ENCODE measurements around the gene NRM. TPM values are rescaled to one million over a fixed set of nuclear protein-coding genes. Genes with fewer than 3 reads are reported as not detected.
A peak's percentile ranks its signal among the peaks of the same experiment; 100 is the strongest.
"Not testable (repeated sequence)": the region's sequence is repeated elsewhere in the genome, so short reads cannot be mapped to it uniquely, and the experiment has no call there.

Gene NRM
- total RNA-seq, result 11.0 TPM

DNA sequence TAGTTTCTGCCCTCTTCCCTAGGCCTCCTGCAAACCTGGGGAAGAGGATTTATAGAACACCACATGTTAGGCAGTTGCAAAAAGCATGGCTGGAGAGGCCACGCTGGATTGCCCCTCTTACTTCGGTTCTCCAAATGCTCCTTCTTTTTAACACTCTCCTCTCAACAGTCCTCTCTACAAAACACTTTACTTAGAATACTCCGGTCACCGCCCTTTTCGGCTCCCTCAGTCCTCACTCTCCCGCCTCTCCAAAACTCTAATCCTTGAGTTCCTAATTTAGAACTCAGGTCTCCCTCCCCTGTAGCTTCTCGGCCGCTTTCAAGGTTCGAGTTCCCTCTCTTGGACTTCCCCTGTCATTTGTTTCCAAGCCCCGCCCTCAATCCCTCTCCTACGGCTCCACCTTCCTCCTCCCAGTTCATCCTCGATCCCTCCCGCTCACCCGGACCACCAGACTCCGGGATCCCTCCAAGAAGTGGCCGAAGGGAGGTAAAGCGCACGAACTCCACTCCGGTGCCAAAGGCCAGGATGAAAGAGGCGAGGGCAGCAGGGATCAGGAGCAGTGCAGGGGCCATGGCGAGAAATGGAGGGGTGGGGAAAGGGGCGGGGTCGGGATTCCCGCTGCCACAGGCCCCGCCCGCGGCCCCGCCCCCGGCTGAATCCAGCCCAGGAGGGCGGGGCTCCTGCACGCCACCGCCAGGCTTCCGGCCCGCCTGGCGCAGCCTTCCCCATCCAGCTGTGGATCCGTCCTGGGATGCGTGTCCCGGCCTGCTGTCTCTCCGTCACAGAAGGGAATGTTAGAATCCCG, at the start of gene NRM:
TSS of gene NRM (minus strand) at position 582 of the 805 bp plus-strand sequence. CDS start at position 572, 10 bp downstream.
- peak; percentile 76 for ATAC-seq
- peak; percentile 90 for DNase-seq (ENCODE audit: low spot score)
- intact Hi-C loops (cut with DNase I), result no loop called here

DNA sequence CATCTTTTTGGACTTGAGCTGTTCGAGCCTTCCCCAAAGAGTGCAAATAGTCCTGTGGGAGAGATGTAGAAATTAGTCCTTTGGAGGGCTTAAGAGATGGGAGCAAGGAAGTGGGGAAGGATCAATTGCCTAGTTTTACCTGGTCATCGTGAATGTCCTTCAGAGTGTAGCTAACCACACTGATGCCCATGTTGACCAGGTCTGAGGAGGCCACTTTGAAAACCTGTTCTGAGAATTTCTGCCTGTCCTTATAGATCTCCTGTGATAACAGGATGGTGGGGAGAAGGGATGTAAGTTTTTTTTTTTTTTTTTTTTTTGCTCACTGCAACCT, 49.7 kb upstream of the NRM start:
- intact Hi-C loops (cut with DNase I), result no loop called here
- no peak for ATAC-seq
- DNase-seq (ENCODE audit: low spot score), result no peak

- intact Hi-C loops (cut with DNase I), result no loop called here
- ATAC-seq (no peak), DNase-seq (ENCODE audit: low spot score) (no peak)
These were observed 47.7 kb upstream of the NRM start for GRCh38 chr6:30738532-30738931.

GRCh38 chr6:30735668-30736314, 45.0 kb upstream of the NRM start:
- no peak for DNase-seq (ENCODE audit: low spot score)
- ATAC-seq, result no peak
- intact Hi-C loops (cut with DNase I), result no loop called here

DNA sequence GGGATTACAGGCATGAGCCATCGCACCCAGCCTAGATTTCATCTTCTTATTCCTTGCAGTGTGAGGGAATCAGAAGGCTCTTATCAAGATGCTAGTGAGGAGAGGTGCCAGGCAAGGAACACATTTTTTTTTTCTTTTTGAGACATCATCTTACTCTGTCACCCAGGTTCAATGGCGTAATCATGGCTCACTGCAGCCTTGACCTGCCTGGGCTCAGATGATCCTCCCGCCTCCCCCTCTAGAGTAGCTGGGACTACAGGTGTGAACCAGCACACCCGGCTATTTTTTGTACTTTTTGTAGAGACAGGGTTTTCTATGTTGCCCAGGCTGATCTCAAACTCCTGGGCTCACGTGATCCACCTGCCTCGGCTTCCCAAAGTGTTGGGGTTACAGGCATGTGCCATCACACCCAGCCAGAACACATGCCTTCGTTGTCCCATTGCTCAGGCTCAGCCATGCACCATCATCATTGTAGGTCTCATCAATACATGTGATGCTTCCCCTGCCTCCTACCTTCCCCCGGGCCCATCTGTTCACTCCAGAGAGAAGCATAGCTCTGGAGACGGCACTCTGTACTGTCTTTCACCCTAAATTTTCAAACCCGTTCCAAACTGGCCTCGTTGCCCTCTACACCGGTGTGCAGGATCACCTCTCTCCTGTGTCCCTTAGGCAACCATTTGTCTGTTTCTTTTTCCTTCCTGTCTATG, 41.6 kb upstream of the NRM start:
- intact Hi-C loops (cut with DNase I), result no loop called here
- ATAC-seq, result no peak
- no peak for DNase-seq (ENCODE audit: low spot score)

GRCh38 chr6:30730601-30731435, 40.0 kb upstream of the NRM start:
- DNase-seq (ENCODE audit: low spot score), result peak; percentile 75
- intact Hi-C loops (cut with DNase I), result no loop called here
- peak; percentile 83 for ATAC-seq

GRCh38 chr6:30727920-30728553, 37.3 kb upstream of the NRM start:
- no peak for DNase-seq (ENCODE audit: low spot score)
- intact Hi-C loops (cut with DNase I), result no loop called here
- no peak for ATAC-seq

DNA sequence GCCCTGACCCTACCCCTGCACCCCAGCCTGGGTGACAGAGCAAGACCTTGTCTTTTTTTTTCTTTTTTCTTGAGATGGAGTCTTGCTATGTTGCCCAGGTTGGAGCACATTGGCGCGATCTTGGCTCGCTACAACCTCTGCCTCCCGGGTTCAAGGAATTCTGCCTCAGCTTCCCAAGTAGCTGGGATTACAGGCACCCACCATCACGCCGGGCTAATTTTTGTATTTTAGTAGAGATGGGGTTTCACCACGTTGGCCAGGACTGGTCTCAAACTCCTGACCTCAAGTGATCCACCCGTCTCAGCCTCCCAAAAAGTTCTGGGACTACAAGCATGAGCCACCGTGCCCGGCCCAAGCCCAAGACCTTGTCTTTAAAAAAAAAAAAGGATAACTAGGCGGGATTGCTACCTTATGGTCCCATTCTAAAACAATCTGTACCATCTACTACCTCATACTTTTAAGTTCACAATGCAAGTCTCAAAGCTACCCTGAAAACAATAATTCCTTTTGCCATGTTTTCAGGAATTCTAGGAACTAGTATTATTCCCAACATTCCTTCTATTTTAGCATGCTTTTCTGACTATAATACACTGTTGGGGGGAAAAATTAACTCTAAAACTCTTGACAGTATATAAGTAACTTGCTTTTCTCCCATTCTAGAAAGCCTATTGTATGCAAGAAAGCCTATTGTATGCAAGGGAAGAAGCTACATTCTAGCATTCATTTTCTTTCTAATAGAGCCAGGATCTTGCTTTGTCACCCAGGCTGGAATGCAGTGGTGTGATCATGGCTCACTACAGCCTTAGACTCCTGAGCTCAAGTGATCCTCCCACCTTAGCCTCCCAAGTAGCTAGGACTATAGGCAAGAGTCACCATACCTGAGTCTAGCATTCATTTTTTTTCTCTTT, 36.0 kb upstream of the NRM start:
- ATAC-seq, result no peak
- intact Hi-C loops (cut with DNase I), result no loop called here
- no peak for DNase-seq (ENCODE audit: low spot score)

GRCh38 chr6:30725713-30726505, 35.1 kb upstream of the NRM start:
- DNase-seq (ENCODE audit: low spot score) (no peak), ATAC-seq (no peak)
- intact Hi-C loops (cut with DNase I), result no loop called here

DNA sequence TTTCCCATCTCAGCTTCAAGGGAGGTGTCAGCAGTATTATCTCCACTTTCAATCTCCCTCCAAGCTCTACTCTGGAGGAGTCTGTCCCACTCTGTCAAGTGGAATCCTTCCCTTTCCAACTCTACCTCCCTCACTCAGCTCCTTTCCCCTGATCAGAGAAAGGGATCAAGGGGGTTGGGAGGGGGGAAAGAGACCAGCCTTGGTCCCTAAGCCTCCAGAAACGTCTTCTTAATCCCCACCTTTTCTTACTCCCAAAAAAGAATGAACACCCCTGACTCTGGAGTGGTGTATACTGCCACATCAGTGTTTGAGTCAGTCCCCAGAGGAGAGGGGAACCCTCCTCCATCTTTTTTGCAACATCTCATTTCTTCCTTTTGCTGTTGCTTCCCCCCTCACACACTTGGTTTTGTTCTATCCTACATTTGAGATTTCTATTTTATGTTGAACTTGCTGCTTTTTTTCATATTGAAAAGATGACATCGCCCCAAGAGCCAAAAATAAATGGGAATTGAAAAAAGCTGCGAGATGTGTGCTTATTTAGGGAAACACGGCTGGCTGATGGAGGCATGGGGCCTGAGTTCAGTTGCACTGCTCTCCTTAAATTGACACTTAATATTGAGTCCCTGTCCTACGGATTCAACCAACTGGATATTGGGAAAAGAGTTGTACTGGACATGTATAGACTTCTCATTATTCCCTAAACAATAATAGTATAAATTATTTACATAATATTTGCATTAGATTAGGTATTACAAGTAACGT, 34.3 kb upstream of the NRM start:
- ATAC-seq, result no peak
- DNase-seq (ENCODE audit: low spot score), result no peak
- intact Hi-C loops (cut with DNase I), result no loop called here

GRCh38 chr6:30723843-30724741, 33.3 kb upstream of the NRM start:
- intact Hi-C loops (cut with DNase I), result loop anchor here (2.0 kb wide), 1 partner anchor 45 kb away; no protein-coding TSS in a partner anchor
- not testable (repeated sequence) for ATAC-seq; DNase-seq (ENCODE audit: low spot score)

- not testable (repeated sequence) for DNase-seq (ENCODE audit: low spot score)
- intact Hi-C loops (cut with DNase I), result loop anchor here (2.0 kb wide), 1 partner anchor 44 kb away; no protein-coding TSS in a partner anchor
These were observed 32.5 kb upstream of the NRM start for GRCh38 chr6:30723159-30723842.

GRCh38 chr6:30722280-30723112, 31.7 kb upstream of the NRM start:
- ATAC-seq (peak; percentile 15), DNase-seq (ENCODE audit: low spot score) (peak; percentile 91)
- intact Hi-C loops (cut with DNase I), result loop anchor here (2.0 kb wide), 1 partner anchor 44 kb away; no protein-coding TSS in a partner anchor

More at GRCh38 chr6:30723159-30723842, 32.5 kb upstream of the NRM start:
- not testable (repeated sequence) for ATAC-seq

DNA sequence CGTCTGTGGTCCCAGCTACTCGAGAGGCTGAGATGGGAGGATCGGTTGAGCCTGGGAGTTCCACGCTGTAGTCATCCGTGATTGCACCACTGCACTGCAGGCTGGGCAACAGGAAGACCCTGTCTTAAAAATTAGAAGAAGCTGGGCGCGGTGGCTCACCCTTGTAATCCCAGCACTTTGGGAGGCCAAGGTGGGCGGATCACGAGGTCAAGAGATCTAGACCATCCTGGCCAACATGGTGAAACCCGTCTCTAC, 31.2 kb upstream of the NRM start:
- not testable (repeated sequence) for ATAC-seq; DNase-seq (ENCODE audit: low spot score)
- intact Hi-C loops (cut with DNase I), result loop anchor here (2.0 kb wide), 1 partner anchor 43 kb away; no protein-coding TSS in a partner anchor

Data from sciatic nerve (tissue), 2 donors.